IMR-90 (cell line): ENCODE results near the gene CASP3.

Experiments
- BHLHE40 ChIP-seq: fragments of 150-350 bp; IDR thresholded peaks from 2 replicates; pipeline ENCODE4 v1.6.1; 2016; ENCODE audit warnings: mild to moderate bottlenecking, low read depth, low read length
- CTCF ChIP-seq: conservative IDR thresholded peaks from 2 replicates; pipeline ENCODE4 v1.5.1; 2012; ENCODE audit warnings: mild to moderate bottlenecking, low read depth, low read length, improper control_type of control experiment
- ELK1 ChIP-seq: fragments of 150-350 bp; IDR thresholded peaks from 2 replicates; pipeline ENCODE4 v1.6.1; 2016; ENCODE audit warnings: low read depth, mild to moderate bottlenecking, low read length, moderate library complexity, borderline replicate concordance
- POLR2A ChIP-seq: IDR thresholded peaks from 2 replicates; pipeline ENCODE4 v1.6.1; 2012; ENCODE audit warnings: mild to moderate bottlenecking, low read depth, low read length

GRCh38 chr4:184675821-184676492, 26.7 kb upstream of the CASP3 start:
- TF ChIP-seq BHLHE40 (no peak), CTCF (no peak), POLR2A (no peak), ELK1 (no peak)
